ENCODE data around the gene ETV3L. TPM values are rescaled to one million over a fixed set of nuclear protein-coding genes. Genes with fewer than 3 reads are reported as not detected.

The ETV3L gene
- total and polyA plus RNA-seq, 5 donors from 2014 or later = not detected

GRCh38 chr1:157115429-157115838 is 15.8 kb upstream of the ETV3L start:
- Mint-ChIP-seq H3K9me3 (no peaks in the 10 kb centered on the region), H3K4me1 (peaks cover 0 to 12% (median 6%) of the 10 kb centered on the region in 4 donors), H3K4me3 (no peak overlapping the region), H3K36me3 (peaks cover 3% of the 10 kb centered on the region), H3K27ac (no peak overlapping the region), H3K27me3 (peaks cover 9% of the 10 kb centered on the region)
- no peaks in the 10 kb centered on the region for H3K4me1 ChIP-seq (ENCODE audit: control insufficient read depth, insufficient read depth, low read length, poor library complexity, severe bottlenecking)
- no peaks in the 10 kb centered on the region for H3K27me3 ChIP-seq (ENCODE audit: control insufficient read depth, insufficient read depth, low read length)
- H3K27ac ChIP-seq (ENCODE audit: insufficient read depth, low read length, poor library complexity, severe bottlenecking) = no peak overlapping the region
- no peaks in the 10 kb centered on the region for H3K9me3 ChIP-seq (ENCODE audit: control insufficient read depth in 2 of 2, low read length in 2 of 2)
- no peaks in the 10 kb centered on the region for H3K36me3 ChIP-seq (ENCODE audit: control insufficient read depth, insufficient read depth, low read length)
- H3K4me3 ChIP-seq (ENCODE audit: low read depth, low read length) = no peak overlapping the region
- no peak for ATAC-seq (ENCODE audit: low read depth in 2 of 2)
- no peak for DNase-seq

- Mint-ChIP-seq H3K27me3 (peaks cover 9% of the 10 kb centered on the region), H3K27ac (peak overlapping the region in 1 of 3 donors; percentile 55), H3K9me3 (no peaks in the 10 kb centered on the region), H3K36me3 (peaks cover 3% of the 10 kb centered on the region), H3K4me1 (peaks cover 0 to 12% (median 5%) of the 10 kb centered on the region in 4 donors), H3K4me3 (no peak overlapping the region)
- no peaks in the 10 kb centered on the region for H3K27me3 ChIP-seq (ENCODE audit: control insufficient read depth, insufficient read depth, low read length)
- ATAC-seq (ENCODE audit: low read depth in 2 of 2) = no peak
- no peaks in the 10 kb centered on the region for H3K9me3 ChIP-seq (ENCODE audit: control insufficient read depth in 2 of 2, low read length in 2 of 2)
- no peak overlapping the region for H3K27ac ChIP-seq (ENCODE audit: insufficient read depth, low read length, poor library complexity, severe bottlenecking)
- H3K4me1 ChIP-seq (ENCODE audit: control insufficient read depth, insufficient read depth, low read length, poor library complexity, severe bottlenecking) = no peaks in the 10 kb centered on the region
- H3K4me3 ChIP-seq (ENCODE audit: low read depth, low read length) = no peak overlapping the region
- no peaks in the 10 kb centered on the region for H3K36me3 ChIP-seq (ENCODE audit: control insufficient read depth, insufficient read depth, low read length)
- no peak for DNase-seq
These were observed 14.8 kb upstream of the ETV3L start for GRCh38 chr1:157114183-157115121.

GRCh38 chr1:157113631-157114030 is 14.0 kb upstream of the ETV3L start:
- H3K27me3 Mint-ChIP-seq = peaks cover 10% of the 10 kb centered on the region

GRCh38 chr1:157113106-157113505 is 13.5 kb upstream of the ETV3L start:
- Histone ChIP-seq H3K27ac (ENCODE audit: insufficient read depth, low read length, poor library complexity, severe bottlenecking) (no peak overlapping the region), H3K4me1 (ENCODE audit: control insufficient read depth, insufficient read depth, low read length, poor library complexity, severe bottlenecking) (no peaks in the 10 kb centered on the region), H3K36me3 (ENCODE audit: control insufficient read depth, insufficient read depth, low read length) (no peaks in the 10 kb centered on the region), H3K9me3 (ENCODE audit: control insufficient read depth in 2 of 2, low read length in 2 of 2) (no peaks in the 10 kb centered on the region), H3K4me3 (ENCODE audit: low read depth, low read length) (no peak overlapping the region), H3K27me3 (ENCODE audit: control insufficient read depth, insufficient read depth, low read length) (no peaks in the 10 kb centered on the region)
- Mint-ChIP-seq H3K27me3 (peaks cover 15% of the 10 kb centered on the region), H3K27ac (no peak overlapping the region), H3K9me3 (no peaks in the 10 kb centered on the region), H3K4me3 (no peak overlapping the region), H3K36me3 (peaks cover 3% of the 10 kb centered on the region), H3K4me1 (peaks cover 0 to 12% (median 1%) of the 10 kb centered on the region in 4 donors)
- DNase-seq (no peak), ATAC-seq (ENCODE audit: low read depth in 2 of 2) (no peak)

More at GRCh38 chr1:157113631-157114030, 14.0 kb upstream of the ETV3L start:
- no peak overlapping the region for H3K27ac Mint-ChIP-seq
- ATAC-seq (ENCODE audit: low read depth in 2 of 2) (no peak), DNase-seq (no peak)
- Histone ChIP-seq H3K27ac (ENCODE audit: insufficient read depth, low read length, poor library complexity, severe bottlenecking) (no peak overlapping the region), H3K27me3 (ENCODE audit: control insufficient read depth, insufficient read depth, low read length) (no peaks in the 10 kb centered on the region), H3K4me3 (ENCODE audit: low read depth, low read length) (no peak overlapping the region), H3K4me1 (ENCODE audit: control insufficient read depth, insufficient read depth, low read length, poor library complexity, severe bottlenecking) (no peaks in the 10 kb centered on the region), H3K9me3 (ENCODE audit: control insufficient read depth in 2 of 2, low read length in 2 of 2) (no peaks in the 10 kb centered on the region), H3K36me3 (ENCODE audit: control insufficient read depth, insufficient read depth, low read length) (no peaks in the 10 kb centered on the region)
- H3K4me3 Mint-ChIP-seq = no peak overlapping the region
- no peaks in the 10 kb centered on the region for H3K9me3 Mint-ChIP-seq
- H3K36me3 Mint-ChIP-seq = peaks cover 3% of the 10 kb centered on the region
- peaks cover 0 to 12% (median 3%) of the 10 kb centered on the region in 4 donors for H3K4me1 Mint-ChIP-seq

GRCh38 chr1:157112186-157112867 is 12.7 kb upstream of the ETV3L start:
- Histone ChIP-seq H3K36me3 (ENCODE audit: control insufficient read depth, insufficient read depth, low read length) (no peaks in the 10 kb centered on the region), H3K9me3 (ENCODE audit: control insufficient read depth in 2 of 2, low read length in 2 of 2) (no peaks in the 10 kb centered on the region), H3K4me1 (ENCODE audit: control insufficient read depth, insufficient read depth, low read length, poor library complexity, severe bottlenecking) (no peaks in the 10 kb centered on the region), H3K4me3 (ENCODE audit: low read depth, low read length) (no peak overlapping the region), H3K27ac (ENCODE audit: insufficient read depth, low read length, poor library complexity, severe bottlenecking) (no peak overlapping the region), H3K27me3 (ENCODE audit: control insufficient read depth, insufficient read depth, low read length) (no peaks in the 10 kb centered on the region)
- H3K27ac Mint-ChIP-seq = peak overlapping the region in 2 of 3 donors; percentile 60 to 75
- no peak for ATAC-seq (ENCODE audit: low read depth in 2 of 2)
- no peak overlapping the region for H3K4me3 Mint-ChIP-seq
- peaks cover 0 to 5% (median 1%) of the 10 kb centered on the region in 4 donors for H3K4me1 Mint-ChIP-seq
- DNase-seq = no peak
- peaks cover 23% of the 10 kb centered on the region for H3K27me3 Mint-ChIP-seq
- H3K36me3 Mint-ChIP-seq = peaks cover 3% of the 10 kb centered on the region
- H3K9me3 Mint-ChIP-seq = no peaks in the 10 kb centered on the region

- no peaks in the 10 kb centered on the region for H3K9me3 Mint-ChIP-seq
- H3K4me1 Mint-ChIP-seq = peaks cover 0 to under 1% (median 0%) of the 10 kb centered on the region in 4 donors
These were observed 12.0 kb upstream of the ETV3L start for GRCh38 chr1:157111396-157112165.

GRCh38 chr1:157110686-157111085 is 11.1 kb upstream of the ETV3L start:
- no peak overlapping the region for H3K27ac ChIP-seq (ENCODE audit: insufficient read depth, low read length, poor library complexity, severe bottlenecking)
- no peak for DNase-seq
- no peaks in the 10 kb centered on the region for H3K4me1 Mint-ChIP-seq
- peaks cover 32% of the 10 kb centered on the region for H3K27me3 Mint-ChIP-seq
- no peak overlapping the region for H3K27ac Mint-ChIP-seq
- H3K4me1 ChIP-seq (ENCODE audit: control insufficient read depth, insufficient read depth, low read length, poor library complexity, severe bottlenecking) = no peaks in the 10 kb centered on the region
- no peaks in the 10 kb centered on the region for H3K9me3 Mint-ChIP-seq
- H3K36me3 Mint-ChIP-seq = peaks cover 3% of the 10 kb centered on the region
- H3K36me3 ChIP-seq (ENCODE audit: control insufficient read depth, insufficient read depth, low read length) = no peaks in the 10 kb centered on the region
- no peaks in the 10 kb centered on the region for H3K9me3 ChIP-seq (ENCODE audit: control insufficient read depth in 2 of 2, low read length in 2 of 2)
- no peak for ATAC-seq (ENCODE audit: low read depth in 2 of 2)
- no peaks in the 10 kb centered on the region for H3K27me3 ChIP-seq (ENCODE audit: control insufficient read depth, insufficient read depth, low read length)
- H3K4me3 ChIP-seq (ENCODE audit: low read depth, low read length) = no peak overlapping the region
- no peak overlapping the region for H3K4me3 Mint-ChIP-seq

More at GRCh38 chr1:157111396-157112165, 12.0 kb upstream of the ETV3L start:
- H3K27ac Mint-ChIP-seq = peak overlapping the region in 2 of 3 donors; percentile 20 to 75
- H3K27me3 ChIP-seq (ENCODE audit: control insufficient read depth, insufficient read depth, low read length) = no peaks in the 10 kb centered on the region
- H3K4me3 Mint-ChIP-seq = no peak overlapping the region
- no peaks in the 10 kb centered on the region for H3K9me3 ChIP-seq (ENCODE audit: control insufficient read depth in 2 of 2, low read length in 2 of 2)
- H3K4me1 ChIP-seq (ENCODE audit: control insufficient read depth, insufficient read depth, low read length, poor library complexity, severe bottlenecking) = no peaks in the 10 kb centered on the region
- no peak for ATAC-seq (ENCODE audit: low read depth in 2 of 2)
- H3K4me3 ChIP-seq (ENCODE audit: low read depth, low read length) = no peak overlapping the region
- no peak for DNase-seq
- peaks cover 3% of the 10 kb centered on the region for H3K36me3 Mint-ChIP-seq
- no peaks in the 10 kb centered on the region for H3K36me3 ChIP-seq (ENCODE audit: control insufficient read depth, insufficient read depth, low read length)
- H3K27ac ChIP-seq (ENCODE audit: insufficient read depth, low read length, poor library complexity, severe bottlenecking) = no peak overlapping the region
- peaks cover 26% of the 10 kb centered on the region for H3K27me3 Mint-ChIP-seq

All from CD4-positive, CD25-positive, alpha-beta regulatory T cell (primary cell).